Panc1 (cell line): ENCODE data around the gene SLC38A10.

Experiments used
- CTCF ChIP-seq: fragments of 450-650 bp; IDR thresholded peaks from 2 replicates; pipeline ENCODE4 v1.5.1; 2017; ENCODE audit warnings: mild to moderate bottlenecking
- POLR2AphosphoS5 ChIP-seq: IDR thresholded peaks from 2 replicates; pipeline ENCODE4 v1.6.1; 2012; ENCODE audit warnings: mild to moderate bottlenecking, low read depth, low read length, moderate library complexity
- REST ChIP-seq, 2 experiments: IDR thresholded peaks; 2 replicates each; pipeline ENCODE4 v1.6.1; 2011 to 2012; ENCODE audit warnings: low read depth in 2 of 2, control low read depth in 1 of 2, low read length in 1 of 2, mild to moderate bottlenecking in 1 of 2, moderate library complexity in 1 of 2; ENCODE audit not compliant: insufficient read depth in 1 of 2
- SIN3A ChIP-seq: IDR thresholded peaks from 2 replicates; pipeline ENCODE4 v1.6.1; 2012; ENCODE audit warnings: low read depth, mild to moderate bottlenecking, low read length, moderate library complexity, borderline replicate concordance; ENCODE audit not compliant: insufficient read depth
- TCF7L2 ChIP-seq: IDR thresholded peaks from 2 replicates; pipeline ENCODE4 v1.6.1; 2011; ENCODE audit warnings: mild to moderate bottlenecking, low read depth, low read length, inconsistent platforms

GRCh38 chr17:81298325-81298990 lies 3.4 kb upstream of the SLC38A10 start:
- TF ChIP-seq CTCF (no peak), REST (IDR thresholded peaks at IDR 0.05; ENCODE audit: insufficient read depth in 1 of 2, low read depth in 2 of 2, low read length in 1 of 2) (no peak), POLR2AphosphoS5 (no peak), SIN3A (no peak), TCF7L2 (no peak)
